HepG2 (cell line): Measurements from ENCODE around the gene CYBRD1. TPM values are rescaled to one million over a fixed set of nuclear protein-coding genes. Genes with fewer than 3 reads are reported as not detected.

Experiments
- GMEB1 ChIP-seq: sonication (generic); formaldehyde crosslinking; IDR thresholded peaks from 2 replicates; pipeline ENCODE4 v1.5.1; 2020; ENCODE audit warnings: missing genetic modification reagents, mild to moderate bottlenecking, borderline replicate concordance
- GTF3A ChIP-seq: sonication (generic); formaldehyde crosslinking; conservative IDR thresholded peaks from 2 replicates; pipeline ENCODE4 v1.4.0; 2020; ENCODE audit warnings: mild to moderate bottlenecking, missing genetic modification reagents
- HBP1 ChIP-seq: IDR thresholded peaks from 2 replicates; pipeline ENCODE4 v1.6.1; 2016; ENCODE audit warnings: low read depth, control low read depth
- NFE2L1 ChIP-seq: sonication (generic); formaldehyde crosslinking; IDR thresholded peaks from 2 replicates; pipeline ENCODE4 v1.4.0; 2020; ENCODE audit warnings: missing genetic modification reagents, mild to moderate bottlenecking, borderline replicate concordance
- POGK ChIP-seq: sonication (generic); formaldehyde crosslinking; conservative IDR thresholded peaks from 2 replicates; pipeline ENCODE4 v1.8.0; 2022; ENCODE audit warnings: mild to moderate bottlenecking, moderate library complexity, missing genetic modification reagents
- RAD21 ChIP-seq: fragments of 450-650 bp; formaldehyde crosslinking; IDR thresholded peaks from 2 replicates; pipeline ENCODE4 v1.5.0; 2020; ENCODE audit warnings: mild to moderate bottlenecking
- TCF7L2 ChIP-seq: IDR thresholded peaks from 2 replicates; pipeline ENCODE4 v1.6.1; 2011; ENCODE audit warnings: mild to moderate bottlenecking, low read depth, low read length, moderate library complexity
- U2AF2 ChIP-seq: fragments of 200-400 bp; formaldehyde crosslinking; IDR thresholded peaks from 2 replicates; pipeline ENCODE4 v1.6.1; 2017; ENCODE audit warnings: low read depth, mild to moderate bottlenecking, low read length
- ZNF724P ChIP-seq: sonication (generic); formaldehyde crosslinking; IDR thresholded peaks from 2 replicates; pipeline ENCODE4 v1.8.0; 2022; ENCODE audit warnings: missing genetic modification reagents, borderline replicate concordance
- ZNF737 ChIP-seq: sonication (generic); formaldehyde crosslinking; IDR thresholded peaks from 2 replicates; pipeline ENCODE4 v1.5.0; 2020; ENCODE audit warnings: missing genetic modification reagents, mild to moderate bottlenecking, borderline replicate concordance
- ZNF839 ChIP-seq: sonication (generic); formaldehyde crosslinking; IDR thresholded peaks from 2 replicates; pipeline ENCODE4 v1.4.0; 2020; ENCODE audit warnings: missing genetic modification reagents, mild to moderate bottlenecking, borderline replicate concordance
- ZSCAN25 ChIP-seq: sonication (generic); formaldehyde crosslinking; IDR thresholded peaks from 2 replicates; pipeline ENCODE4 v1.8.0; 2022; ENCODE audit warnings: mild to moderate bottlenecking, missing genetic modification reagents
- polyA plus RNA-seq, 8 experiments: library from polyadenylated mRNA; depleted of rRNA in 3 of 8; stranded (reverse) in 7 of 8; unstranded in 1 of 8; fragments of >200 nt; fragmentation: Illumina TruSeq in 4 of 8; extraction: Trizol in 4 of 8; gene quantifications; 2 replicates each; pipeline versions ENCODE4 v1.2.1 to v1.2.3, GENCODE V29; 2011 to 2016; ENCODE audit warnings: low read depth in 4 of 8, missing spikeins in 1 of 8, mixed read lengths in 1 of 8; ENCODE audit not compliant: insufficient read depth in 1 of 8
- total RNA-seq, 5 experiments: library from RNA; depleted of rRNA; stranded (reverse); fragments of >200 nt; fragmentation: Illumina TruSeq; extraction: Trizol; gene quantifications; 2 replicates each; pipeline ENCODE4 v1.2.3, GENCODE V29; 2016; ENCODE audit warnings: low read depth in 1 of 5
- TF ChIP-seq, protein P1 (sequence below): sonication (generic); formaldehyde crosslinking; IDR thresholded peaks from 2 replicates; pipeline ENCODE4 v1.5.0; 2020; ENCODE audit warnings: missing genetic modification reagents
- TF ChIP-seq, protein P2 (sequence below): fragments of 450-650 bp; IDR thresholded peaks from 2 replicates; pipeline ENCODE4 v1.6.1; 2016
- TF ChIP-seq, protein P3 (sequence below), 2 experiments: sonication (generic) in 1 of 2; formaldehyde crosslinking in 1 of 2; IDR thresholded peaks; 2 replicates each; pipeline versions ENCODE4 v1.4.0 to v1.6.1; 2016 to 2020; ENCODE audit warnings: borderline replicate concordance in 1 of 2, low read depth in 1 of 2, mild to moderate bottlenecking in 1 of 2, missing genetic modification reagents in 1 of 2

CYBRD1 gene
- total and polyA plus RNA-seq, 2 of the 13 experiments (the other 11 are each of a cell fraction or from before 2014, with no cell fraction given), result 0.13 to 0.42 TPM

GRCh38 chr2:171574149-171574795 is 52.0 kb downstream of the CYBRD1 start (continued):
- TF ChIP-seq GTF3A (no peak), RAD21 (CRISPR knock-in tag) (peak; percentile 95), ZSCAN25 (no peak), ZNF839 (CRISPR knock-in tag) (no peak), GMEB1 (CRISPR knock-in tag) (no peak), TCF7L2 (no peak), U2AF2 (no peak), ZNF737 (CRISPR knock-in tag) (no peak), HBP1 (CRISPR knock-in tag) (no peak), ZNF724P (CRISPR knock-in tag) (no peak), POGK (CRISPR knock-in tag) (0 out of 2 replicates have a peak, but pooled peaks have one; percentile 54), NFE2L1 (CRISPR knock-in tag) (no peak)
- TF ChIP-seq, protein P1, sequence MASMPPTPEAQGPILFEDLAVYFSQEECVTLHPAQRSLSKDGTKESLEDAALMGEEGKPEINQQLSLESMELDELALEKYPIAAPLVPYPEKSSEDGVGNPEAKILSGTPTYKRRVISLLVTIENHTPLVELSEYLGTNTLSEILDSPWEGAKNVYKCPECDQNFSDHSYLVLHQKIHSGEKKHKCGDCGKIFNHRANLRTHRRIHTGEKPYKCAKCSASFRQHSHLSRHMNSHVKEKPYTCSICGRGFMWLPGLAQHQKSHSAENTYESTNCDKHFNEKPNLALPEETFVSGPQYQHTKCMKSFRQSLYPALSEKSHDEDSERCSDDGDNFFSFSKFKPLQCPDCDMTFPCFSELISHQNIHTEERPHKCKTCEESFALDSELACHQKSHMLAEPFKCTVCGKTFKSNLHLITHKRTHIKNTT (CRISPR knock-in tag), result no peak
- TF ChIP-seq, protein P2, sequence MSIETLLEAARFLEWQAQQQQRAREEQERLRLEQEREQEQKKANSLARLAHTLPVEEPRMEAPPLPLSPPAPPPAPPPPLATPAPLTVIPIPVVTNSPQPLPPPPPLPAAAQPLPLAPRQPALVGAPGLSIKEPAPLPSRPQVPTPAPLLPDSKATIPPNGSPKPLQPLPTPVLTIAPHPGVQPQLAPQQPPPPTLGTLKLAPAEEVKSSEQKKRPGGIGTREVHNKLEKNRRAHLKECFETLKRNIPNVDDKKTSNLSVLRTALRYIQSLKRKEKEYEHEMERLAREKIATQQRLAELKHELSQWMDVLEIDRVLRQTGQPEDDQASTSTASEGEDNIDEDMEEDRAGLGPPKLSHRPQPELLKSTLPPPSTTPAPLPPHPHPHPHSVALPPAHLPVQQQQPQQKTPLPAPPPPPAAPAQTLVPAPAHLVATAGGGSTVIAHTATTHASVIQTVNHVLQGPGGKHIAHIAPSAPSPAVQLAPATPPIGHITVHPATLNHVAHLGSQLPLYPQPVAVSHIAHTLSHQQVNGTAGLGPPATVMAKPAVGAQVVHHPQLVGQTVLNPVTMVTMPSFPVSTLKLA, result no peak
- TF ChIP-seq, protein P3, sequence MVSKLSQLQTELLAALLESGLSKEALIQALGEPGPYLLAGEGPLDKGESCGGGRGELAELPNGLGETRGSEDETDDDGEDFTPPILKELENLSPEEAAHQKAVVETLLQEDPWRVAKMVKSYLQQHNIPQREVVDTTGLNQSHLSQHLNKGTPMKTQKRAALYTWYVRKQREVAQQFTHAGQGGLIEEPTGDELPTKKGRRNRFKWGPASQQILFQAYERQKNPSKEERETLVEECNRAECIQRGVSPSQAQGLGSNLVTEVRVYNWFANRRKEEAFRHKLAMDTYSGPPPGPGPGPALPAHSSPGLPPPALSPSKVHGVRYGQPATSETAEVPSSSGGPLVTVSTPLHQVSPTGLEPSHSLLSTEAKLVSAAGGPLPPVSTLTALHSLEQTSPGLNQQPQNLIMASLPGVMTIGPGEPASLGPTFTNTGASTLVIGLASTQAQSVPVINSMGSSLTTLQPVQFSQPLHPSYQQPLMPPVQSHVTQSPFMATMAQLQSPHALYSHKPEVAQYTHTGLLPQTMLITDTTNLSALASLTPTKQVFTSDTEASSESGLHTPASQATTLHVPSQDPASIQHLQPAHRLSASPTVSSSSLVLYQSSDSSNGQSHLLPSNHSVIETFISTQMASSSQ (IDR thresholded peaks at IDR 0.05; ENCODE audit: low read depth), result no peak
- TF ChIP-seq, protein P3 (CRISPR knock-in tag; IDR thresholded peaks at IDR 0.05; ENCODE audit: borderline replicate concordance), result no peak
